ENCODE data around the gene WASHC1.
"Not testable (repeated sequence)": the region's sequence is repeated elsewhere in the genome, so short reads cannot be mapped to it uniquely, and the experiment has no call there.

WASHC1 gene

GRCh38 chr9:14129-14809, 15.0 kb downstream of the WASHC1 start:
- DNase-seq (ENCODE audit: low read depth): not testable (repeated sequence)

GRCh38 chr9:11206-11605, 18.1 kb downstream of the WASHC1 start:
- not testable (repeated sequence) for DNase-seq (ENCODE audit: low read depth)

GRCh38 chr9:10653-11053, 18.6 kb downstream of the WASHC1 start:
- not testable (repeated sequence) for DNase-seq (ENCODE audit: low read depth)

DNA sequence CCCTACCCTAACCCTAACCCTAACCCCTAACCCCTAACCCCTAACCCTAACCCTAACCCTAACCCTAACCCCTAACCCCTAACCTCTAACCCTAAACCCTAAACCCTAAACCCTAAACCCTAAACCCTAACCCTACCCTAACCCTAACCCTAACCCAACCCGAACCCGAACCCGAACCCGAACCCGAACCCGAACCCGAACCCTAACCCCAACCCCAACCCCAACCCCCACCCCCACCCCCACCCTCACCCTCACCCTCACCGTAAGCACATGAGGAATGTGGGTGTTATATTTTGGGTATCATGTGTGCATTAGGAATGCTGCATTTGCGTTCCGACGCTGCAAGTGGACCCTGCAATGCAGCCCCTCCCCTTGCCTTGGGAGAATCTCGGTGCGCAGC, 19.0 kb downstream of the WASHC1 start:
- not testable (repeated sequence) for DNase-seq (ENCODE audit: low read depth)
